ENCODE data around the gene ANKRD63. TPM values are rescaled to one million over a fixed set of nuclear protein-coding genes. Genes with fewer than 3 reads are reported as not detected.

ANKRD63 gene
- total RNA-seq, 1 experiment from 2014 or later, result not detected

DNA sequence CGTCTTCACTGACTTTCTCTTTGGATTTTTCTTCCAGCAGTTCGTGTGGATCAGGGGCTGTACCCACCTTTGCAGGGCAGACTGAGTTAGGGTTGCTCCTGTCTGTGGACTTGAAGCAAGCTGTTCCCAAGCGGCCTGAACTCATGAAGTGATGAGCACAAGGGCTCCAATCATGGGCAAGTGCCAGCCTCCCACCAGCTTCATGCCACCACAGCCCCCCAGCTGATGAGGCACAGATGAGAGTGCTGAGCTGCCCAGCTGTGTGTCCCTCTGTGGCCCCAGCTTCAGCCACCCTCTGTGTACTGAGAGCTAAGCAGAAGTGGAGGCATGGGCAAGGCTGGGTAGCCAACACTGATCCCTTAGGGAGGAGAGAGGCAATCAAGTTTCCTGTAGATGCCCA is 28.1 kb upstream of the ANKRD63 start:
- H3K27ac Mint-ChIP-seq (ENCODE audit: low read depth, unreplicated experiment), result no peak overlapping the region
- H3K4me3 Mint-ChIP-seq (ENCODE audit: unreplicated experiment), result no peak overlapping the region
- intact Hi-C loops (cut with micrococcal nuclease), result loop anchor here (1.0 kb wide), 1 partner anchor 32 kb away; no protein-coding TSS in a partner anchor
- H3K4me1 Mint-ChIP-seq (ENCODE audit: insufficient read depth, unreplicated experiment), result peaks cover 13% of the 10 kb centered on the region
- no TSS peak for BruUV-seq (replicated peaks)
- POLR2A ChIA-PET, result interaction anchor here (0.7 to 1.2 kb wide), 3 partner anchors 9 to 70 kb away, joined by 3 read pairs; no protein-coding TSS in a partner anchor
- H3K36me3 Mint-ChIP-seq (ENCODE audit: insufficient read depth, unreplicated experiment), result no peaks in the 10 kb centered on the region
- no peaks in the 10 kb centered on the region for H3K27me3 Mint-ChIP-seq (ENCODE audit: insufficient read depth, unreplicated experiment)
- TF ChIP-seq, protein P1, sequence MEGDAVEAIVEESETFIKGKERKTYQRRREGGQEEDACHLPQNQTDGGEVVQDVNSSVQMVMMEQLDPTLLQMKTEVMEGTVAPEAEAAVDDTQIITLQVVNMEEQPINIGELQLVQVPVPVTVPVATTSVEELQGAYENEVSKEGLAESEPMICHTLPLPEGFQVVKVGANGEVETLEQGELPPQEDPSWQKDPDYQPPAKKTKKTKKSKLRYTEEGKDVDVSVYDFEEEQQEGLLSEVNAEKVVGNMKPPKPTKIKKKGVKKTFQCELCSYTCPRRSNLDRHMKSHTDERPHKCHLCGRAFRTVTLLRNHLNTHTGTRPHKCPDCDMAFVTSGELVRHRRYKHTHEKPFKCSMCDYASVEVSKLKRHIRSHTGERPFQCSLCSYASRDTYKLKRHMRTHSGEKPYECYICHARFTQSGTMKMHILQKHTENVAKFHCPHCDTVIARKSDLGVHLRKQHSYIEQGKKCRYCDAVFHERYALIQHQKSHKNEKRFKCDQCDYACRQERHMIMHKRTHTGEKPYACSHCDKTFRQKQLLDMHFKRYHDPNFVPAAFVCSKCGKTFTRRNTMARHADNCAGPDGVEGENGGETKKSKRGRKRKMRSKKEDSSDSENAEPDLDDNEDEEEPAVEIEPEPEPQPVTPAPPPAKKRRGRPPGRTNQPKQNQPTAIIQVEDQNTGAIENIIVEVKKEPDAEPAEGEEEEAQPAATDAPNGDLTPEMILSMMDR (IDR thresholded peaks at IDR 0.05; ENCODE audit: unreplicated experiment), result no peak
- H3K9me3 Mint-ChIP-seq (ENCODE audit: unreplicated experiment), result no peaks in the 10 kb centered on the region
- CTCF ChIA-PET, result interaction anchor here (1.1 to 13.6 kb wide), 9 partner anchors 9 to 56 kb away, joined by 3 to 137 read pairs (median 13); partner anchors contain the start of gene CCDC9B
- no peak for DNase-seq (ENCODE audit: unreplicated experiment)

DNA sequence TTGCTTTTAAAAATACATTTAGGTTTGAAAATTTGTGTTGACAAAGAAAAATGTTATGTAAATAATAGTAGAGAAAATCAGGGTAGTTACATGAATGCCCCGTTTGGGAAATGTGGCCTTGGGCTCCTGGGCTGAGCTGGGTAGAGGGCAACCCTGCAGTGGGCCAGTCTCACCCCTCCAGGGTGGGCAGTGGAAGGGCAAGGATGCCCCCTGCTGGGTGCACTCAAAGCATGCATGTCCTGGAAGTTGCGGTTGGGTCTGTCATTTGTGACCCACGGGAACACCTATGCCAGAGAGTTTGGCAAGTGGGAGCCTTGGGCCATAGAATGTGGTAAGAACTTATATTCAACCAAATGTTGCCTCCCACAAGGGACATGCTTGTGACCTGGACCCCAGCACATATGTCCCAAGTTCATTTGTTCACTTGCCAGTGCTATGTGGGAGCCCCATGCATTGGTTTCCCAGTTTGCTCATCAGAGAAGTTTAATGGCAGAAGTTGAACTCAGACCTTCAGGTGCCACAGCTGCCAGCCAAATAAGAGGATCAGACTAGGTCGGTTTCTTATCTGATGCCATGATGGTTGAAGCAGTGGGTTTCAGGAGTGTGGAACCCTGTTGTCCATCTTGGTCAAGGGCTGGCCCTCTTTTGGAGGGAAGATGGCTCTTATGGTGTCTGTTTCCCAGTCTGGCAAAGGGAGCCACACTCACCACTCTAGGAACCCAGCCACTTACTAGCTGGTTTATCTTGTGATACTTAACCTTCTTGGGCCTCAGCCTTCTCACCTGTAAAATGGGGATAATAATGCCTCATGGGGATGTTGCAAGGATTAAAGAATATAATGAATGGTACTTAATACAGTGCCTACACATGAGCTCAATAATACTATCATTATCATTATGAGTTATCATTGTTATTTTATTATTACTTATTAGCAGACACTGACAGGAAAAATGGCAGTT is 27.4 kb upstream of the ANKRD63 start:
- peak; percentile 55 for DNase-seq (ENCODE audit: unreplicated experiment)
- intact Hi-C loops (cut with micrococcal nuclease), result loop anchor here (1.0 kb wide), 1 partner anchor 31 kb away; no protein-coding TSS in a partner anchor
- peaks cover 13% of the 10 kb centered on the region for H3K4me1 Mint-ChIP-seq (ENCODE audit: insufficient read depth, unreplicated experiment)
- TF ChIP-seq, protein P1 (IDR thresholded peaks at IDR 0.05; ENCODE audit: unreplicated experiment), result peak; percentile 61
- no peaks in the 10 kb centered on the region for H3K36me3 Mint-ChIP-seq (ENCODE audit: insufficient read depth, unreplicated experiment)
- ChIA-PET CTCF (interaction anchor here (0.6 to 13.6 kb wide), 13 partner anchors 9 to 539 kb away, joined by 3 to 137 read pairs (median 5); partner anchors contain the start of gene CCDC9B), POLR2A (interaction anchor here (0.7 to 1.2 kb wide), 5 partner anchors 8 to 69 kb away, joined by 3 read pairs; no protein-coding TSS in a partner anchor)
- no peak overlapping the region for H3K4me3 Mint-ChIP-seq (ENCODE audit: unreplicated experiment)
- no peaks in the 10 kb centered on the region for H3K27me3 Mint-ChIP-seq (ENCODE audit: insufficient read depth, unreplicated experiment)
- BruUV-seq (replicated peaks), result no TSS peak
- no peaks in the 10 kb centered on the region for H3K9me3 Mint-ChIP-seq (ENCODE audit: unreplicated experiment)
- no peak overlapping the region for H3K27ac Mint-ChIP-seq (ENCODE audit: low read depth, unreplicated experiment)

DNA sequence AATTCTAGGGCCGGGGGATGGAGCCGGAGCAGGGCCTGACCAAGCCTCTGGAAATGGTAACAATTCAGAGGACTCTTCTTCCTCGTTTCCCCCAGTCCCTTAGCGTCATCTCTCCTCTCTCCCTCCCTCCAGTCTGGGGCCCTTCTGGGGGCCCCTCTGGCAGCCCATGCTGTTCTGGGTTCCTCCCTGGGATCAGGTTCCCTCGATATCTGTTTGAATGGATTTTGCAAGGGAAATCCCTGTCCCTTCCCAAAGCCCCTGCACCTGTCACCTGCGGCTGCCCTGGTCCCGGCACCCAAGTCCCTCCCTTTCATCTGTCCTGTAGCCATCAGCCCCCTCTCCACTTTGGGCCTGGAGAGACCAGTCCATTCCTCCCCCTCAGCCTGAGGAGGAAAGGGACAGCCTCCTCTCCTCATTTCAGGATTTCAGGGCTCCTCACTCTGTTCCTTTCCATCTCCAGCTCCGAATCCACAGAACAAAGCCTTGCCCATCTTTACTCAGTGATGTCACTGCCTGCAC is 26.5 kb upstream of the ANKRD63 start:
- intact Hi-C loops (cut with micrococcal nuclease), result no loop called here
- Mint-ChIP-seq H3K4me3 (ENCODE audit: unreplicated experiment) (no peak overlapping the region), H3K27me3 (ENCODE audit: insufficient read depth, unreplicated experiment) (peaks cover 5% of the 10 kb centered on the region), H3K4me1 (ENCODE audit: insufficient read depth, unreplicated experiment) (peaks cover 13% of the 10 kb centered on the region), H3K36me3 (ENCODE audit: insufficient read depth, unreplicated experiment) (no peaks in the 10 kb centered on the region), H3K9me3 (ENCODE audit: unreplicated experiment) (no peaks in the 10 kb centered on the region), H3K27ac (ENCODE audit: low read depth, unreplicated experiment) (no peak overlapping the region)
- no TSS peak for BruUV-seq (replicated peaks)
- TF ChIP-seq, protein P1 (IDR thresholded peaks at IDR 0.05; ENCODE audit: unreplicated experiment), result no peak
- ChIA-PET CTCF (interaction anchor here (0.6 to 13.6 kb wide), 10 partner anchors 9 to 540 kb away, joined by 3 to 137 read pairs (median 9); partner anchors contain the start of gene CCDC9B), POLR2A (interaction anchor here (0.7 kb wide), 1 partner anchor 19 kb away, joined by 3 read pairs; no protein-coding TSS in a partner anchor)
- DNase-seq (ENCODE audit: unreplicated experiment), result no peak
